ENCODE data around the gene MYO9A. TPM values are rescaled to one million over a fixed set of nuclear protein-coding genes. Genes with fewer than 3 reads are reported as not detected.
"Not testable (repeated sequence)": the region's sequence is repeated elsewhere in the genome, so short reads cannot be mapped to it uniquely, and the experiment has no call there.

Gene MYO9A
- total RNA-seq, 1 donor from 2014 or later, result 79.5 TPM

GRCh38 chr15:72005483-72005882 lies 112.5 kb downstream of the MYO9A start:
- no peak for TF ChIP-seq CTCF (IDR thresholded peaks at IDR 0.05; ENCODE audit: unreplicated experiment)
- H3K4me3 Mint-ChIP-seq, result no peak overlapping the region
- no peaks in the 10 kb centered on the region for H3K4me1 Mint-ChIP-seq
- H3K27me3 Mint-ChIP-seq (ENCODE audit: low read depth), result no peaks in the 10 kb centered on the region
- no peaks in the 10 kb centered on the region for H3K9me3 Mint-ChIP-seq
- no peak overlapping the region for H3K27ac Mint-ChIP-seq
- peaks cover 23% of the 10 kb centered on the region for H3K36me3 Mint-ChIP-seq
- DNase-seq (ENCODE audit: low spot score in 2 of 2, unreplicated experiment in 2 of 2), result no peak

DNA sequence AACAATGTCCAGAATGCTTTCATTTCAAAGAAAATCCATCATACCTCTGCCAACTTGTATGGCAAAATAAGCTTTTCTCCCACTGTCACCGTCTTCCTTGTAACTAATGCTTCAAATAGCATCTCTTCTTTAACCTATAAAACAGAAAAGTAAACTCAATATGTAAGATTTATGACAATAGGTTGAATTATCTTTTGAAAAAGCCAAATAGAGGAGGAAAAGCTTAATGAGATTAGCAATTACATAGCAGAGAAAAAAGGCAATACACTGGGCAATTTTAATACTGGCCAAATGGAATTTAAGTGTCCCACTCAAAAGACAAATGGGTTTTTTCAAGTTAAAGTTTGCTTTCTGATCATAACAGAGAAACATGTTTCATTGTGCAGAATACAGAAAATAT lies 118.1 kb downstream of the MYO9A start:
- H3K9me3 Mint-ChIP-seq, result no peaks in the 10 kb centered on the region
- H3K27me3 Mint-ChIP-seq (ENCODE audit: low read depth), result no peaks in the 10 kb centered on the region
- no peak for DNase-seq (ENCODE audit: low spot score in 2 of 2, unreplicated experiment in 2 of 2)
- peaks cover 31% of the 10 kb centered on the region for H3K36me3 Mint-ChIP-seq
- H3K4me1 Mint-ChIP-seq, result peaks cover 4% of the 10 kb centered on the region
- TF ChIP-seq CTCF (IDR thresholded peaks at IDR 0.05; ENCODE audit: unreplicated experiment), result no peak
- no peak overlapping the region for H3K4me3 Mint-ChIP-seq
- H3K27ac Mint-ChIP-seq, result no peak overlapping the region

DNA sequence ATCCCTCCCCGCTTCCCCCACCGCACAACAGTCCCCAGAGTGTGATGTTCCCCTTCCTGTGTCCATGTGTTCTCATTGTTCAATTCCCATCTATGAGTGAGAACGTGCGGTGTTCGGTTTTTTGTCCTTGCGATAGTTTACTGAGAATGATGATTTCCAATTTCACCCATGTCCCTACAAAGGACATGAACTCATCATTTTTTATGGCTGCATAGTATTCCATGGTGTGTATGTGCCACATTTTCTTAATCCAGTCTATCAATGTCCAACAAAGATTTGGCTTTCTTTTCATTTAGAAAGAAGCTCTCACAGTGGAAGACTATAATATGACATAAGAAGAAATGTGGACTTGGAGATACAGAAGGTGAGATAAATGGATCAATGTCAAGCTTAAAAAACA lies 119.2 kb downstream of the MYO9A start:
- not testable (repeated sequence) for DNase-seq (ENCODE audit: low spot score in 2 of 2, unreplicated experiment in 2 of 2); H3K9me3 Mint-ChIP-seq; H3K4me3 Mint-ChIP-seq; H3K27me3 Mint-ChIP-seq (ENCODE audit: low read depth); H3K27ac Mint-ChIP-seq; H3K4me1 Mint-ChIP-seq
- H3K36me3 Mint-ChIP-seq, result peaks cover 32% of the 10 kb centered on the region

DNA sequence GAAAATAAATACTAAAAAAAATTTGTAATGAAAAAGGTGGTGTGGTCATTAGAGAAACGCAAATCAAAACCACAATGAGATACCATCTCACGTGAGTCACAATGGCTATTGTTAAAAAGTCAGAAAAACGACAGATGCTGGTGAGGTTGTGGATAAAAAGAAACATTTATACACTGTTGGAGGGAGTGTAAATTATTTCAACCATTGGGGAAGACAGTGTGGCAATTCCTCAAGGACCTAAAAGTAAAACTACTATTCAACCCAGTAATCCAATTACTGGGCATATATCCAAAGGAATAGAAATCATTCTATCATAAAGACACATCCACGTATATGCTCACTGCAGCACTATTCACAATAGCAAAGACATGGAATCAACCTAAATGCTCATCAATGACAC lies 120.3 kb downstream of the MYO9A start:
- no peak overlapping the region for H3K27ac Mint-ChIP-seq
- no peaks in the 10 kb centered on the region for H3K9me3 Mint-ChIP-seq
- no peak overlapping the region for H3K4me3 Mint-ChIP-seq
- DNase-seq (ENCODE audit: low spot score in 2 of 2, unreplicated experiment in 2 of 2), result no peak
- TF ChIP-seq CTCF (IDR thresholded peaks at IDR 0.05; ENCODE audit: unreplicated experiment), result no peak
- H3K36me3 Mint-ChIP-seq, result peaks cover 30% of the 10 kb centered on the region
- no peaks in the 10 kb centered on the region for H3K27me3 Mint-ChIP-seq (ENCODE audit: low read depth)
- H3K4me1 Mint-ChIP-seq, result peaks cover 4% of the 10 kb centered on the region

DNA sequence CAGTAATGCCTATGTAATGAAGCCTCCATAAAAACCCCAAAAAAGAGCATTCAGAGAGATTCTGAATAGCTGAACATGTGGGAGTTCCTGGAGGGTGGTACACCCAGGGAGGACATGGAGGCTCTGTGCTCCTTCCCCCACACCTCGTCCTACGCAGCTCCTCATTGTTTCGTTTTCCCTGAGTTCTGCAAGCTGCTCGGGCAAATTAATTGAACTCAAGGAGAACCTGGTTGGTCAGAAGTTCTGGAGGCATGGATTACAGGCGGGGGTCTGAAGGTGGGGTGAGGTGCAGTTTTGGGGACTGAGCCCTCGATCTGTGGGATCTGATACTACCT lies 142.2 kb downstream of the MYO9A start:
- peaks cover 5% of the 10 kb centered on the region for H3K9me3 Mint-ChIP-seq
- H3K36me3 Mint-ChIP-seq, result peaks cover 20% of the 10 kb centered on the region
- no peaks in the 10 kb centered on the region for H3K27me3 Mint-ChIP-seq (ENCODE audit: low read depth)
- H3K27ac Mint-ChIP-seq, result peak overlapping the region; percentile 100
- H3K4me1 Mint-ChIP-seq, result peaks cover 38% of the 10 kb centered on the region
- TF ChIP-seq CTCF (IDR thresholded peaks at IDR 0.05; ENCODE audit: unreplicated experiment), result no peak
- DNase-seq (ENCODE audit: low spot score in 2 of 2, unreplicated experiment in 2 of 2), result peak in 1 of 2 experiments; percentile 43
- peak overlapping the region; percentile 30 for H3K4me3 Mint-ChIP-seq

GRCh38 chr15:71974211-71974610 lies 143.7 kb downstream of the MYO9A start:
- Mint-ChIP-seq H3K27me3 (ENCODE audit: low read depth) (no peaks in the 10 kb centered on the region), H3K36me3 (peaks cover 20% of the 10 kb centered on the region), H3K9me3 (peaks cover 5% of the 10 kb centered on the region), H3K27ac (peak overlapping the region; percentile 100), H3K4me1 (peaks cover 41% of the 10 kb centered on the region), H3K4me3 (no peak overlapping the region)
- DNase-seq (ENCODE audit: low spot score in 2 of 2, unreplicated experiment in 2 of 2), result no peak
- TF ChIP-seq CTCF (IDR thresholded peaks at IDR 0.05; ENCODE audit: unreplicated experiment), result no peak

Measured in mesothelial cell of epicardium (in vitro differentiated cells).